ENCODE results near the gene PCP4. TPM values are rescaled to one million over a fixed set of nuclear protein-coding genes. Genes with fewer than 3 reads are reported as not detected.

The PCP4 gene
- total and polyA plus RNA-seq, 3 donors from 2014 or later: 0.74 to 15.4 (median 0.94) TPM

- DNase-seq: no peak
- TF ChIP-seq POLR2A (IDR thresholded peaks at IDR 0.05) (no peak), CTCF (IDR thresholded peaks at IDR 0.05) (no peak)
- no peak overlapping the region for H3K4me3 ChIP-seq
- intact Hi-C loops (cut with DNase I; ENCODE audit: low total_unique reads): no loop called here
- no peaks in the 10 kb centered on the region for H3K36me3 ChIP-seq (ENCODE audit: low read depth, missing control alignments)
- no peak overlapping the region for H3K27ac ChIP-seq
- WGBS, 2 donors: 73% methylated on average over 5 of the region's 5 CpGs
- H3K9me3 ChIP-seq: no peaks in the 10 kb centered on the region
- H3K27me3 ChIP-seq: no peaks in the 10 kb centered on the region
- H3K4me1 ChIP-seq: no peaks in the 10 kb centered on the region
Measured at GRCh38 chr21:39900491-39900890, 33.3 kb downstream of the PCP4 start.

- TF ChIP-seq POLR2A (IDR thresholded peaks at IDR 0.05) (no peak), CTCF (IDR thresholded peaks at IDR 0.05) (no peak)
- intact Hi-C loops (cut with DNase I; ENCODE audit: low total_unique reads): no loop called here
- no peak for DNase-seq
- Histone ChIP-seq H3K4me1 (no peaks in the 10 kb centered on the region), H3K4me3 (no peak overlapping the region), H3K27me3 (no peaks in the 10 kb centered on the region), H3K27ac (no peak overlapping the region), H3K36me3 (ENCODE audit: low read depth, missing control alignments) (no peaks in the 10 kb centered on the region), H3K9me3 (no peaks in the 10 kb centered on the region)
Measured at GRCh38 chr21:39900911-39901310, 33.7 kb downstream of the PCP4 start.

- WGBS, 2 donors: 74 to 81% methylated on average over 5 of the region's 5 CpGs
- Histone ChIP-seq H3K27me3 (no peaks in the 10 kb centered on the region), H3K4me3 (no peak overlapping the region), H3K27ac (no peak overlapping the region), H3K36me3 (ENCODE audit: low read depth, missing control alignments) (no peaks in the 10 kb centered on the region), H3K4me1 (no peaks in the 10 kb centered on the region), H3K9me3 (no peaks in the 10 kb centered on the region)
- intact Hi-C loops (cut with DNase I; ENCODE audit: low total_unique reads): no loop called here
- TF ChIP-seq CTCF (IDR thresholded peaks at IDR 0.05) (no peak), POLR2A (IDR thresholded peaks at IDR 0.05) (no peak)
- no peak for DNase-seq
Measured at GRCh38 chr21:39902986-39903385, 35.7 kb downstream of the PCP4 start.

GRCh38 chr21:39904457-39904856, 37.2 kb downstream of the PCP4 start:
- Histone ChIP-seq H3K36me3 (ENCODE audit: low read depth, missing control alignments) (no peaks in the 10 kb centered on the region), H3K27me3 (no peaks in the 10 kb centered on the region), H3K9me3 (no peaks in the 10 kb centered on the region), H3K27ac (no peak overlapping the region), H3K4me3 (no peak overlapping the region), H3K4me1 (no peaks in the 10 kb centered on the region)
- TF ChIP-seq POLR2A (IDR thresholded peaks at IDR 0.05) (no peak), CTCF (IDR thresholded peaks at IDR 0.05) (no peak)
- 76 to 85% methylated on average over 3 of the region's 3 CpGs for WGBS, 2 donors
- intact Hi-C loops (cut with DNase I; ENCODE audit: low total_unique reads): no loop called here
- DNase-seq: no peak

- Histone ChIP-seq H3K4me3 (no peak overlapping the region), H3K4me1 (no peaks in the 10 kb centered on the region), H3K9me3 (no peaks in the 10 kb centered on the region), H3K36me3 (ENCODE audit: low read depth, missing control alignments) (no peaks in the 10 kb centered on the region), H3K27ac (no peak overlapping the region), H3K27me3 (no peaks in the 10 kb centered on the region)
- intact Hi-C loops (cut with DNase I; ENCODE audit: low total_unique reads): no loop called here
- no peak for TF ChIP-seq CTCF (IDR thresholded peaks at IDR 0.05)
- 52 to 69% methylated on average over 6 to 9 of the region's 9 CpGs for WGBS, 2 donors
- DNase-seq: no peak
Measured at GRCh38 chr21:39908265-39908923, 41.2 kb downstream of the PCP4 start.
